H1 (cell line): ENCODE data around the gene PPP2R3B. TPM values are rescaled to one million over a fixed set of nuclear protein-coding genes. Genes with fewer than 3 reads are reported as not detected.

ENCODE experiments used
- EZH2 ChIP-seq: fragments of 200-600 bp; sonication (generic); IDR thresholded peaks from 2 replicates; pipeline ENCODE4 v1.7.1; 2012; ENCODE audit warnings: low read depth, mild to moderate bottlenecking, moderate library complexity, low read length, inconsistent platforms; ENCODE audit not compliant: severe bottlenecking
- JUN ChIP-seq: IDR thresholded peaks from 2 replicates; pipeline ENCODE4 v1.6.1; 2011; ENCODE audit warnings: low read depth, mild to moderate bottlenecking, improper control_type of control experiment, low read length
- POU5F1 ChIP-seq: IDR thresholded peaks from 2 replicates; pipeline ENCODE4 v1.6.1; 2011; ENCODE audit warnings: low read depth, mild to moderate bottlenecking, low read length, moderate library complexity
- SIN3A ChIP-seq, 2 experiments: IDR thresholded peaks in 1 of 2; conservative IDR thresholded peaks in 1 of 2; 2 replicates each; pipeline ENCODE4 v1.6.1; 2011 to 2012; ENCODE audit warnings: low read length in 2 of 2, improper control_type of control experiment in 1 of 2, low read depth in 1 of 2, mild to moderate bottlenecking in 1 of 2
- polyA plus RNA-seq, 7 experiments: library from polyadenylated mRNA; depleted of rRNA in 3 of 7; stranded (reverse) in 5 of 7; unstranded in 2 of 7; fragments of >200 nt in 5 of 7; fragments of 200-250 nt in 2 of 7; gene quantifications; 1 replicate in 5 of 7; 2 replicates in 1 of 7; 4 replicates in 1 of 7; pipeline versions ENCODE4 v1.2.1 to v1.2.3, GENCODE V29; 2011 to 2013; ENCODE audit warnings: missing spikeins in 2 of 7, mixed read lengths in 2 of 7
- total RNA-seq: library from RNA; stranded (reverse); fragmentation: NEBNext Ultra II Directional; extraction: Animal tissue kit (Norgen Biotek cat#: 25700); gene quantifications from 2 replicates; pipeline ENCODE4 v1.2.1, GENCODE V29; 2021
- TF ChIP-seq, protein P1 (sequence below): IDR thresholded peaks from 2 replicates; pipeline ENCODE4 v1.6.1; 2012; ENCODE audit warnings: inconsistent platforms
- TF ChIP-seq, protein P2 (sequence below): fragments of 300-600 bp; sonication (generic); IDR thresholded peaks from 2 replicates; pipeline ENCODE4 v1.7.1; 2012; ENCODE audit warnings: low read length, moderate library complexity, mild to moderate bottlenecking, inconsistent platforms; ENCODE audit not compliant: insufficient replicate concordance

PPP2R3B gene
- total and polyA plus RNA-seq, 2 of the 8 experiments (the other 6 are each of a cell fraction or from before 2014, with no cell fraction given): 47.6 to 86.7 TPM

DNA sequence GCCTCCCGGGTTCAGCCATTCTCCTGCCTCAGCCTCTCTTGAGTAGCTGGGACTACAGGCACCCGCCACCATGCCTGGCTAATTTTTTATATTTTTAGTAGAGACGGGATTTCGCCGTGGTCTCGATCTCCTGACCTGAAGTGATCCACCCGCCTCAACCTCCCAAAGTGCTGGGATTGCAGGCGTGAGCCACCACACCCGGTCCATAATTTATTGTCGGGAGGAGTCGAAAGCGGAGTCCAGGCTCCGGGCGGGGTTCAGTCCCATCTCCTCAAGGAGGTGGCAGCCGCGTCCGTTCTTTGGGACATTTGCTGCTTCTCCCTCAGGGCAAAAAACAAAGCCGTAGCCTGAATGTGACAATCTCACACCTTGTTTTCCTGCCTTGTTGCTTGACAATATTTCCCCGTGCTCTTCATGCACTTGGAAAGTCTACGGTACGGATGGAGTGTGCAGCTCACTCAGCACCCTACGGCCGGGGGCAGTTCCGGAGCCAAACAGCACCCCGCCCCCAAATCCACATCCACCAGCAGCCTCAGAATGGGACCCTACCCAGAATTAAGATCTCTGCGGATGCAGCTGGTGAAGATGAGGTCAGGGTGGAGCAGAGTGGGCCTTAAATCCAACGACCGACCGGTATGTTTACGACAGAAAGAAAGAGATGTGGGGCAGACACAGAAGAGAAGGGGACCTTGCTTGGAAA is 77.7 kb downstream of the PPP2R3B start (continued):
- no peak for TF ChIP-seq SIN3A (conservative IDR thresholded peaks at IDR 0.05 in 1 of 2, IDR thresholded peaks at IDR 0.05 in 1 of 2; ENCODE audit: low read depth in 1 of 2, low read length in 2 of 2)
- TF ChIP-seq, protein P1, sequence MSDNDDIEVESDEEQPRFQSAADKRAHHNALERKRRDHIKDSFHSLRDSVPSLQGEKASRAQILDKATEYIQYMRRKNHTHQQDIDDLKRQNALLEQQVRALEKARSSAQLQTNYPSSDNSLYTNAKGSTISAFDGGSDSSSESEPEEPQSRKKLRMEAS: no peak
- TF ChIP-seq, protein P2, sequence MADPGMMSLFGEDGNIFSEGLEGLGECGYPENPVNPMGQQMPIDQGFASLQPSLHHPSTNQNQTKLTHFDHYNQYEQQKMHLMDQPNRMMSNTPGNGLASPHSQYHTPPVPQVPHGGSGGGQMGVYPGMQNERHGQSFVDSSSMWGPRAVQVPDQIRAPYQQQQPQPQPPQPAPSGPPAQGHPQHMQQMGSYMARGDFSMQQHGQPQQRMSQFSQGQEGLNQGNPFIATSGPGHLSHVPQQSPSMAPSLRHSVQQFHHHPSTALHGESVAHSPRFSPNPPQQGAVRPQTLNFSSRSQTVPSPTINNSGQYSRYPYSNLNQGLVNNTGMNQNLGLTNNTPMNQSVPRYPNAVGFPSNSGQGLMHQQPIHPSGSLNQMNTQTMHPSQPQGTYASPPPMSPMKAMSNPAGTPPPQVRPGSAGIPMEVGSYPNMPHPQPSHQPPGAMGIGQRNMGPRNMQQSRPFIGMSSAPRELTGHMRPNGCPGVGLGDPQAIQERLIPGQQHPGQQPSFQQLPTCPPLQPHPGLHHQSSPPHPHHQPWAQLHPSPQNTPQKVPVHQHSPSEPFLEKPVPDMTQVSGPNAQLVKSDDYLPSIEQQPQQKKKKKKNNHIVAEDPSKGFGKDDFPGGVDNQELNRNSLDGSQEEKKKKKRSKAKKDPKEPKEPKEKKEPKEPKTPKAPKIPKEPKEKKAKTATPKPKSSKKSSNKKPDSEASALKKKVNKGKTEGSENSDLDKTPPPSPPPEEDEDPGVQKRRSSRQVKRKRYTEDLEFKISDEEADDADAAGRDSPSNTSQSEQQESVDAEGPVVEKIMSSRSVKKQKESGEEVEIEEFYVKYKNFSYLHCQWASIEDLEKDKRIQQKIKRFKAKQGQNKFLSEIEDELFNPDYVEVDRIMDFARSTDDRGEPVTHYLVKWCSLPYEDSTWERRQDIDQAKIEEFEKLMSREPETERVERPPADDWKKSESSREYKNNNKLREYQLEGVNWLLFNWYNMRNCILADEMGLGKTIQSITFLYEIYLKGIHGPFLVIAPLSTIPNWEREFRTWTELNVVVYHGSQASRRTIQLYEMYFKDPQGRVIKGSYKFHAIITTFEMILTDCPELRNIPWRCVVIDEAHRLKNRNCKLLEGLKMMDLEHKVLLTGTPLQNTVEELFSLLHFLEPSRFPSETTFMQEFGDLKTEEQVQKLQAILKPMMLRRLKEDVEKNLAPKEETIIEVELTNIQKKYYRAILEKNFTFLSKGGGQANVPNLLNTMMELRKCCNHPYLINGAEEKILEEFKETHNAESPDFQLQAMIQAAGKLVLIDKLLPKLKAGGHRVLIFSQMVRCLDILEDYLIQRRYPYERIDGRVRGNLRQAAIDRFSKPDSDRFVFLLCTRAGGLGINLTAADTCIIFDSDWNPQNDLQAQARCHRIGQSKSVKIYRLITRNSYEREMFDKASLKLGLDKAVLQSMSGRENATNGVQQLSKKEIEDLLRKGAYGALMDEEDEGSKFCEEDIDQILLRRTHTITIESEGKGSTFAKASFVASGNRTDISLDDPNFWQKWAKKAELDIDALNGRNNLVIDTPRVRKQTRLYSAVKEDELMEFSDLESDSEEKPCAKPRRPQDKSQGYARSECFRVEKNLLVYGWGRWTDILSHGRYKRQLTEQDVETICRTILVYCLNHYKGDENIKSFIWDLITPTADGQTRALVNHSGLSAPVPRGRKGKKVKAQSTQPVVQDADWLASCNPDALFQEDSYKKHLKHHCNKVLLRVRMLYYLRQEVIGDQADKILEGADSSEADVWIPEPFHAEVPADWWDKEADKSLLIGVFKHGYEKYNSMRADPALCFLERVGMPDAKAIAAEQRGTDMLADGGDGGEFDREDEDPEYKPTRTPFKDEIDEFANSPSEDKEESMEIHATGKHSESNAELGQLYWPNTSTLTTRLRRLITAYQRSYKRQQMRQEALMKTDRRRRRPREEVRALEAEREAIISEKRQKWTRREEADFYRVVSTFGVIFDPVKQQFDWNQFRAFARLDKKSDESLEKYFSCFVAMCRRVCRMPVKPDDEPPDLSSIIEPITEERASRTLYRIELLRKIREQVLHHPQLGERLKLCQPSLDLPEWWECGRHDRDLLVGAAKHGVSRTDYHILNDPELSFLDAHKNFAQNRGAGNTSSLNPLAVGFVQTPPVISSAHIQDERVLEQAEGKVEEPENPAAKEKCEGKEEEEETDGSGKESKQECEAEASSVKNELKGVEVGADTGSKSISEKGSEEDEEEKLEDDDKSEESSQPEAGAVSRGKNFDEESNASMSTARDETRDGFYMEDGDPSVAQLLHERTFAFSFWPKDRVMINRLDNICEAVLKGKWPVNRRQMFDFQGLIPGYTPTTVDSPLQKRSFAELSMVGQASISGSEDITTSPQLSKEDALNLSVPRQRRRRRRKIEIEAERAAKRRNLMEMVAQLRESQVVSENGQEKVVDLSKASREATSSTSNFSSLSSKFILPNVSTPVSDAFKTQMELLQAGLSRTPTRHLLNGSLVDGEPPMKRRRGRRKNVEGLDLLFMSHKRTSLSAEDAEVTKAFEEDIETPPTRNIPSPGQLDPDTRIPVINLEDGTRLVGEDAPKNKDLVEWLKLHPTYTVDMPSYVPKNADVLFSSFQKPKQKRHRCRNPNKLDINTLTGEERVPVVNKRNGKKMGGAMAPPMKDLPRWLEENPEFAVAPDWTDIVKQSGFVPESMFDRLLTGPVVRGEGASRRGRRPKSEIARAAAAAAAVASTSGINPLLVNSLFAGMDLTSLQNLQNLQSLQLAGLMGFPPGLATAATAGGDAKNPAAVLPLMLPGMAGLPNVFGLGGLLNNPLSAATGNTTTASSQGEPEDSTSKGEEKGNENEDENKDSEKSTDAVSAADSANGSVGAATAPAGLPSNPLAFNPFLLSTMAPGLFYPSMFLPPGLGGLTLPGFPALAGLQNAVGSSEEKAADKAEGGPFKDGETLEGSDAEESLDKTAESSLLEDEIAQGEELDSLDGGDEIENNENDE: no peak
- no peak for TF ChIP-seq POU5F1
- no peak for TF ChIP-seq EZH2
- no peak for TF ChIP-seq JUN
